ENCODE results near the gene CDYL2. TPM values are rescaled to one million over a fixed set of nuclear protein-coding genes. Genes with fewer than 3 reads are reported as not detected.
"Not testable (repeated sequence)": the region's sequence is repeated elsewhere in the genome, so short reads cannot be mapped to it uniquely, and the experiment has no call there.

The CDYL2 gene
- total RNA-seq, 4 donors from 2014 or later = 7.4 to 18.6 (median 9.4) TPM

- no peaks in the 10 kb centered on the region for H3K4me1 ChIP-seq
These were observed 16.4 kb downstream of the CDYL2 start for GRCh38 chr16:80788027-80788426.

DNA sequence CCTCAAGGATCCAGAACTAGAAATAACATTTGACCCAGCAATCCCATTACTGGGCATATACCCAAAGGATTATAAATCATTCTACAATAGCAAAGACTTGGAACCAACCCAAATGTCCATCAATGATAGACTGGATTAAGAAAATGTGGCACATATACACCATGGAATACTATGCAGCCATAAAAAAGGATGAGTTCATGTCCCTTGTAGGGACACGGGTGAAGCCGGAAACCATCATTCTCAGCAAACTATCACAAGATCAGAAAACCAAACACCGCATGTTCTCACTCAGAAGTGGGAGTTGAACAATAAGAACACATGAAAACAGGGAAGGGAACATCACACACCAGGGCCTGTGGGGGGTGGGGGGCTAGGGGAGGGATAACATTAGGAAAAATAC, 17.8 kb downstream of the CDYL2 start:
- not testable (repeated sequence) for H3K9me3 ChIP-seq, H3K27ac ChIP-seq, H3K4me3 ChIP-seq, DNase-seq, H3K36me3 ChIP-seq, H3K27me3 ChIP-seq, H3K4me1 ChIP-seq

More at GRCh38 chr16:80788027-80788426, 16.4 kb downstream of the CDYL2 start:
- no peak for TF ChIP-seq POLR2A (IDR thresholded peaks at IDR 0.05)
- no peak for TF ChIP-seq CTCF (IDR thresholded peaks at IDR 0.05)
- H3K4me3 ChIP-seq = no peak overlapping the region
- no peaks in the 10 kb centered on the region for H3K36me3 ChIP-seq
- H3K27me3 ChIP-seq = no peaks in the 10 kb centered on the region
- peaks cover 0 to 4% (median 0%) of the 10 kb centered on the region in 4 donors for H3K9me3 ChIP-seq
- DNase-seq = no peak
- H3K27ac ChIP-seq = no peak overlapping the region

- no peak overlapping the region for H3K4me3 ChIP-seq
- TF ChIP-seq CTCF (IDR thresholded peaks at IDR 0.05) = no peak
- no peak for TF ChIP-seq POLR2A (IDR thresholded peaks at IDR 0.05)
- peaks cover 0 to 5% (median 0%) of the 10 kb centered on the region in 4 donors for H3K9me3 ChIP-seq
- no peaks in the 10 kb centered on the region for H3K36me3 ChIP-seq
- DNase-seq = no peak
- no peaks in the 10 kb centered on the region for H3K4me1 ChIP-seq
- H3K27ac ChIP-seq = no peak overlapping the region
- H3K27me3 ChIP-seq = no peaks in the 10 kb centered on the region
These were observed 19.4 kb downstream of the CDYL2 start for GRCh38 chr16:80784951-80785350.

GRCh38 chr16:80778703-80779102, 25.7 kb downstream of the CDYL2 start:
- no peaks in the 10 kb centered on the region for H3K27me3 ChIP-seq
- H3K4me1 ChIP-seq = no peaks in the 10 kb centered on the region
- peaks cover 0 to 5% (median 0%) of the 10 kb centered on the region in 4 donors for H3K9me3 ChIP-seq
- H3K27ac ChIP-seq = no peak overlapping the region
- TF ChIP-seq POLR2A (IDR thresholded peaks at IDR 0.05) (no peak), CTCF (IDR thresholded peaks at IDR 0.05) (no peak)
- H3K4me3 ChIP-seq = no peak overlapping the region
- H3K36me3 ChIP-seq = no peaks in the 10 kb centered on the region
- no peak for DNase-seq

DNA sequence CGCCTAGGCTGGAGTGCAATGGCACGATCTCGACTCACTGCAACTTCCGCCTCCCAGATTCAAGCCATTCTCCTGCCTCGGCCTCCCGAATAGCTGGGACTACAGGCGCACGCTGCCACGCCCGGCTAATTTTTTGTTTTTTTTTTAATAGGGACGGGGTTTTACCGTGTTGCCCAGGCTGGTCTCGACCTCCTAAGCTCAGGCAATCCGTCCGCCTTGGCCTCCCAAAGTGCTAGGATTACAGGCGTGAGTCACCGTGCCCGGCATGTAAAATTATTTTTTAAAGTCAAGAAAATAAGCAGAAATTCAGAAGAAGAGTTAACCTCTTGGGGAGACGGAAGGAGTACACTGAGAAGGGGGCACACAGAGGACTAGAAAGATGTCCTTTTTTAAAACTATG, 27.5 kb downstream of the CDYL2 start:
- Histone ChIP-seq H3K27me3 (no peaks in the 10 kb centered on the region), H3K27ac (no peak overlapping the region), H3K4me1 (no peaks in the 10 kb centered on the region), H3K4me3 (no peak overlapping the region), H3K36me3 (no peaks in the 10 kb centered on the region), H3K9me3 (no peaks in the 10 kb centered on the region)
- TF ChIP-seq CTCF (IDR thresholded peaks at IDR 0.05) = no peak
- no peak for TF ChIP-seq POLR2A (IDR thresholded peaks at IDR 0.05)
- DNase-seq = no peak

GRCh38 chr16:80775450-80775849, 28.9 kb downstream of the CDYL2 start:
- no peaks in the 10 kb centered on the region for H3K36me3 ChIP-seq
- H3K27me3 ChIP-seq = no peaks in the 10 kb centered on the region
- no peak overlapping the region for H3K4me3 ChIP-seq
- H3K4me1 ChIP-seq = no peaks in the 10 kb centered on the region
- peaks cover 0 to 3% (median 0%) of the 10 kb centered on the region in 4 donors for H3K9me3 ChIP-seq
- no peak overlapping the region for H3K27ac ChIP-seq
- no peak for TF ChIP-seq CTCF (IDR thresholded peaks at IDR 0.05)
- TF ChIP-seq POLR2A (IDR thresholded peaks at IDR 0.05) = no peak
- DNase-seq = no peak

All from Peyer's patch (tissue), 4 donors.